GM18505 (cell line): Measurements from ENCODE around the gene FGF19.

Experiments
- ATAC-seq: cut with Tn5 transposase; IDR thresholded peaks from one replicate; pipeline ENCODE4 v1.9.1; 2021; ENCODE audit not compliant: unreplicated experiment
- POLR2A ChIP-seq: IDR thresholded peaks from 4 replicates; pipeline ENCODE4 v1.6.1; 2011; ENCODE audit warnings: borderline replicate concordance; ENCODE audit not compliant: insufficient read depth, insufficient read length; ENCODE audit errors: extremely low read depth

The FGF19 gene

GRCh38 chr11:69664103-69664775 is 39.6 kb downstream of the FGF19 start:
- ATAC-seq, result no peak

GRCh38 chr11:69663326-69663725 is 40.5 kb downstream of the FGF19 start:
- TF ChIP-seq POLR2A, result no peak
- ATAC-seq, result no peak

More at GRCh38 chr11:69664103-69664775, 39.6 kb downstream of the FGF19 start:
- TF ChIP-seq POLR2A, result no peak

- no peak for TF ChIP-seq POLR2A
- ATAC-seq, result no peak
These were observed 41.0 kb downstream of the FGF19 start for GRCh38 chr11:69662806-69663205.

- ATAC-seq, result no peak
- TF ChIP-seq POLR2A, result no peak
These were observed 41.7 kb downstream of the FGF19 start for GRCh38 chr11:69662021-69662698.

- no peak for TF ChIP-seq POLR2A
- no peak for ATAC-seq
These were observed 42.5 kb downstream of the FGF19 start for GRCh38 chr11:69661413-69661715.

- ATAC-seq, result no peak
These were observed 43.8 kb downstream of the FGF19 start for GRCh38 chr11:69660001-69660500.

GRCh38 chr11:69659591-69659990 is 44.2 kb downstream of the FGF19 start:
- no peak for TF ChIP-seq POLR2A

More at GRCh38 chr11:69660001-69660500, 43.8 kb downstream of the FGF19 start:
- no peak for TF ChIP-seq POLR2A

GRCh38 chr11:69658626-69659450 is 45.0 kb downstream of the FGF19 start:
- TF ChIP-seq POLR2A, result no peak
- ATAC-seq, result no peak

More at GRCh38 chr11:69659591-69659990, 44.2 kb downstream of the FGF19 start:
- ATAC-seq, result no peak

GRCh38 chr11:69657911-69658625 is 45.8 kb downstream of the FGF19 start:
- ATAC-seq, result no peak
- no peak for TF ChIP-seq POLR2A

- no peak for TF ChIP-seq POLR2A
- ATAC-seq, result no peak
These were observed 46.3 kb downstream of the FGF19 start for GRCh38 chr11:69657456-69657910.

- no peak for TF ChIP-seq POLR2A
- ATAC-seq, result no peak
These were observed 47.0 kb downstream of the FGF19 start for GRCh38 chr11:69656536-69657455.
